Measurements from ENCODE around the gene SMG5.

GRCh38 chr1:156233426-156234127 is 49.0 kb downstream of the SMG5 start:
- TF ChIP-seq, protein P1, sequence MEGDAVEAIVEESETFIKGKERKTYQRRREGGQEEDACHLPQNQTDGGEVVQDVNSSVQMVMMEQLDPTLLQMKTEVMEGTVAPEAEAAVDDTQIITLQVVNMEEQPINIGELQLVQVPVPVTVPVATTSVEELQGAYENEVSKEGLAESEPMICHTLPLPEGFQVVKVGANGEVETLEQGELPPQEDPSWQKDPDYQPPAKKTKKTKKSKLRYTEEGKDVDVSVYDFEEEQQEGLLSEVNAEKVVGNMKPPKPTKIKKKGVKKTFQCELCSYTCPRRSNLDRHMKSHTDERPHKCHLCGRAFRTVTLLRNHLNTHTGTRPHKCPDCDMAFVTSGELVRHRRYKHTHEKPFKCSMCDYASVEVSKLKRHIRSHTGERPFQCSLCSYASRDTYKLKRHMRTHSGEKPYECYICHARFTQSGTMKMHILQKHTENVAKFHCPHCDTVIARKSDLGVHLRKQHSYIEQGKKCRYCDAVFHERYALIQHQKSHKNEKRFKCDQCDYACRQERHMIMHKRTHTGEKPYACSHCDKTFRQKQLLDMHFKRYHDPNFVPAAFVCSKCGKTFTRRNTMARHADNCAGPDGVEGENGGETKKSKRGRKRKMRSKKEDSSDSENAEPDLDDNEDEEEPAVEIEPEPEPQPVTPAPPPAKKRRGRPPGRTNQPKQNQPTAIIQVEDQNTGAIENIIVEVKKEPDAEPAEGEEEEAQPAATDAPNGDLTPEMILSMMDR (IDR thresholded peaks at IDR 0.05), result no peak
- TF ChIP-seq ZFX (IDR thresholded peaks at IDR 0.05; ENCODE audit: borderline replicate concordance), result no peak
